Activated CD4-positive, CD25-positive, alpha-beta regulatory T cell treated with anti-CD3 and anti-CD28 coated beads, Interleukin-2, amount 50 U/mL, for 72 hours (primary cell): Measurements from ENCODE around the gene CYB5R4.
A peak's percentile ranks its signal among the peaks of the same experiment; 100 is the strongest.

Source experiments
- DNase-seq: peaks from one replicate; pipeline ENCODE4 v3.0.0; 2021

Gene CYB5R4

GRCh38 chr6:83859410-83860358 lies at the start of gene CYB5R4:
TSS of gene CYB5R4 (plus strand) at chr6:83859689. CDS start at chr6:83859783, 94 bp downstream.
- DNase-seq = peak; percentile 93

DNA sequence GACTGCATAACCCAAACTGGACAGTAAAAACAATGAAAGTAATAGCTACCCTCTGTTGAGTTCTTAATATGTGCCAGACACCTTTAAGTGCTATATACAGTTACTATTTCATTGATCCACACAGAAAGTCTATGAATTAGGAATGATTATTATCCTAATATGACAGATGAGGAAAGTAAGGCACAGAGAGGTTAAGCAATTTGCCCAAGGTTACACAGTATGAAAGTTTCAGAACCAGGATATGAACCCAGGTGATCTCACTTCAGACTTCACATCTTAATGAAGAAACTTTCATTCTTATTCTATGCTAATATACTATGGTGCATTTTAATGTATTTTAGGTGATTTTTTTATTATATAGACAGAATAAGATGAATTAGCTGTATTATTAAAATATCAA lies 46.9 kb upstream of the CYB5R4 start:
- DNase-seq = no peak

DNA sequence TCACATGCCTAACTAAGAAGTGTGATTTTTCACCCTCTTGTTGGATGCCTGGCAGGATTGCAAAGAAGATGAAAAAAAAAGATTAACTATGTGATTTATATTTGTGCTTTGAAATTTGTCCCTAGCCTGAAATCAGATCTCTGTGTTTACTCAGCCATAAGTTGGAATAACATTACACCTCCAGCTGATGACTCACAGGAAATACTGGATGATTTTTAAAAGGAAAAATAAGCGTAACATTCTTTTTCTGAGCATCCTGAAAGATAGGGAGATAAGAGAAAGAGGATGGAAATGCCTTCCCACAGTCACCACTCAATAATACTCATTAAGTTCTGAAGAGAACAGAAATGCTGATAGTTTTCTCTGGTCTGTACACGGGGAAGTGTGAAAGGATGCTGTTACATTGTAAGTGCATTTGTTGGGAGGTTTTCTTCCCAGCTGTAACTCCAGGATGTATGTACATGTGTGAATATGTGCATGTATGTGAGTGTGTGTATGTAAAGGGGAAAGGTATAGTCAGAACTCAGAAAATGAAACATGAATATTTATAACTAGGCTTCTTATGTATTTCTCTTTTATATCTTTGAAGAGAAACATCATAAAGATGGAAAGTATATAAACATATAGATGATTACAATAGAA lies 43.7 kb upstream of the CYB5R4 start:
- no peak for DNase-seq

- no peak for DNase-seq
Measured at GRCh38 chr6:83822629-83823169, 36.8 kb upstream of the CYB5R4 start.

DNA sequence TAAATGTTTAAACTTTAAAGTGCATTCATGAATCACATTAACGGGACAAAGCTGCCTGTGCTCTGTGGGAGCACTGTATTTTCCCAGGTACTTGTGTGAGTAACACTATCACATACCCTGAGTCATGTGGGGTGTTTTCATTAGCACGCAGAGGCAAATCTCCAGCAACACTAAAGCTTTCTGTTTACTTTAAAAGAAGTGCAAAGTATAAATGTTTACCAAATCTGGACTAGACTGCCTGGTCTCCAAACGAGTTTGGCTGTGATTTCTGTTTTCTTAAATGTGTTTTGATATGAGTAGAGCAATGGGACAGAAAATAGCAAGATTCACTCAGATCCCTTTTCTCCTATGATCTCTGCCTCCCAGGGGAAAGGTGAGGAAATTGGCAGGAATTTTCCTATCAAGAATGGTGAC lies 35.1 kb upstream of the CYB5R4 start:
- no peak for DNase-seq

GRCh38 chr6:83824831-83825230 lies 34.7 kb upstream of the CYB5R4 start:
- no peak for DNase-seq

- DNase-seq = no peak
Measured at GRCh38 chr6:83827050-83827449, 32.4 kb upstream of the CYB5R4 start.

DNA sequence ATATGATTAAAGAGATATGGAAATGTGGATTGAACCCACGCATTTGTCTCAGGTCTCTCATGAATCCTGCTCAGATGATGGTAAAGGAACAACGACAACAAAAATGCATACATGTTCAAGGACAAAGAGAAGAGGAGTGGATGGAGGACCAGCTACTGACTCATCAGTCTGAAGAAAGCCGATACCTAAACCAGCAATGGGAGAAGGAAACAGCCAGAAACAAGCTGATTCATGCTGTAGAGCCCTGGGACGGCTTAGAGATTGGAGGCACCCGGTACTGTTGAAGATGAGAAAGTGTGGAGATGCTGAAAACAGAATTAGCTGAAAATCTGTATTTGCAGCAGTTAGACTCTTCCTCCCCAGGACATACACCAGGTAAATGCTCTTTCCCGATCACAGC lies 20.8 kb upstream of the CYB5R4 start:
- no peak for DNase-seq

GRCh38 chr6:83844170-83844569 lies 15.3 kb upstream of the CYB5R4 start:
- DNase-seq = no peak

DNA sequence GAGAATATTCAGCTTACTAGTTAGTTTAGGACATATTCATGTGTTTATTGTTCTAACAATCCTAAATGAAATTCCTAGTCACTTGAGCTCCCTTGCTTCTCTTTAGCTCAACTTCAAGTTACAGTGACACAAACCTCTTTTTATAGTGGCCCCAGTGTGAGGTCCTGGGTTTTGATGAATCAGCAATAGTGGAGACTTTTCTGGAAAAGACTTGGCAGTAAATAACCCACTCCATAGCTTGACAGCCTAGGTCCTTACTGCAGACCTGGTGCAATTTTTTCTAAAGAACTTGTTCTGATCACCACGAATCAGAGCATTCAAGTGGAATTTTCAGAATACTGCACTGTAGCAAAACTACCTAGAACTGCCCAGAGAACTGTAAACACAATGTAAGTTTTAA lies 13.2 kb upstream of the CYB5R4 start:
- DNase-seq = no peak

DNA sequence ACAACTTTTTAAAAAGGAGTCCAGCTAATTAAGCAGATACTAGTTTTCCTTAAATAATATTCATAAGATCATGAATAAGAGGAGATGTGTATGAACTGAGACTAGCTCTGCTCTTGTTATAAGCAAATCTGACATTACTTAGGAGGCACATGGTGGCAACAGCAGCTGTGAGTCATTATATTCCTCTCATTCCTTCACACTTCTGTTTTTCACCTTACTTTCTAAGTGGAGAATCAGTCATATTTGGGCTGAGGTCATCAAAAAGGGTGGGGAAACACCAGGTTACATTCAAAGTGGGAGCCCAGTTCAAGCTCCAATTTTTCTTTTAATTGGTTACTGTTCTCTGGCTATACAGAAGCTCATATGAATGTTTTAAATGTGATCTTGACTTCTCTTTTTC lies 12.3 kb upstream of the CYB5R4 start:
- no peak for DNase-seq

DNA sequence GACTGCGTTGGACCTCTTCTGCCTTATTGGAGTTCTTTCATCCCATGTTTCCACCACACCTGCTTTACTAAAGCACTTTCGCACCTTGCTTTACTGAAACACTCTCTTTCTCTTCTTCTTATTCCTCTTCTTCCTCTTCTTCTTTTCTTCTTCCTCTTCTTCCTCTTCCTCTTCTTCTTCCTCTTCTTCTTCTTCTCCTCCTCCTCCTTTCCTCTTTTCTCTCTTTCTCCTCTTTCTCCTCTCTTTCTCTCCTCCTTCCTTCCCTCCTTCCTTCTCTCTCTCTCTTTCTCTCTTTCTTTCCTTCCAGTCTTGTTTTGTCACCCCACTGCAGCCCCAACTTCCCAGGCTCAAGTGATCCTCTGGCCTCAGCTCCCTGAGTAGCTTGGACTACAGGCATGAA lies 10.4 kb upstream of the CYB5R4 start:
- no peak for DNase-seq

DNA sequence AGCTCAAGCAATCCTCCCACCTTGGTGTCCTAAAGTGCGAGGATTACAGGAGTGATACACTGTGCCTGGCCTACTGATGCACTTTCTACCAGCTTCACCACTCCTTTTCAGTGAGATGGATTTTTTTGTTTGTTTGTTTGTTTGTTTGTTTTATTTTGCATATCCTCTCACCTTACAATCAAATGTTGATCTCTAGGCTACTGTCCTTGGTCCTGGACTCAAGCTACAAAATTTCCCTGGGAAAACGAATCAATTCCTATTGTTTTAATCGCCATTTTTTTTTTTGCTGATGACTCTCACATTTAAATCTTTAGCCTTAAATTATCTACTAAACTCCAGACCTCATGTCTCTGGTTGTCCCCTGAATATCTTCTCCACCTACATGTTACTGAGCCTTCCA lies 9.9 kb upstream of the CYB5R4 start:
- no peak for DNase-seq

DNA sequence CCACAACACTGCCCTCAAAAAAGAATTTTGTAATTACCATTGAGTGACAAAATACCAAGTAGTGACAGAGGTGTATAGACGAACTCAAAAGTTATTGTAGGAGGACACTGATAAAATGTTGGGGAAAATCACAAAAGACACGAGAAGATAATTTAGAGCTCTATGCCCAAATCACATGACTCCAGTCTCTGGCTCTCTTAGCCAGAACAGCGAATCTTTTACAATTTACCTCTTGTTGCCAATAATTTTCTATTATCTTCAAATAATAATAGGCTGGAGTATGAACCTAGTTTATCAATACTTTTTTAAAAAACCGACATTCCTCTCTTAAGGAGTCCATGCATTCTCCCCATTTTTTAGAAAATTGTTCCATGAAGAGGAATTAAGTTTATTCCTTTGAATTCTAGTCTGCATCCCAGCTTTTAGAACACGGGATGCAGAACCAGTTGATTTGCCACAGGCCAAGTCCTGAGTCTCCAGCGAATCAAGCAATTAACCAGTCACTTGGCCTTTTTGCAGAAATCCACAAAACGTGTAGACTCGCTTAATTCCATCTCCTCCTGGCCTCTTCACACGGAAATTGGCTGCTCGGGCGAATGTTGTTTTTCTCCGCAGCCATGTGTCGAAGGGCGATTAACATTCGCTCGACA lies 6.8 kb upstream of the CYB5R4 start:
- no peak for DNase-seq

- DNase-seq = peak; percentile 33
Measured at GRCh38 chr6:83853178-83854000, 6.1 kb upstream of the CYB5R4 start, which contains the start of gene RIPPLY2. TSS of gene RIPPLY2 (plus strand) at chr6:83853360. CDS start at chr6:83853417, 57 bp downstream.

DNA sequence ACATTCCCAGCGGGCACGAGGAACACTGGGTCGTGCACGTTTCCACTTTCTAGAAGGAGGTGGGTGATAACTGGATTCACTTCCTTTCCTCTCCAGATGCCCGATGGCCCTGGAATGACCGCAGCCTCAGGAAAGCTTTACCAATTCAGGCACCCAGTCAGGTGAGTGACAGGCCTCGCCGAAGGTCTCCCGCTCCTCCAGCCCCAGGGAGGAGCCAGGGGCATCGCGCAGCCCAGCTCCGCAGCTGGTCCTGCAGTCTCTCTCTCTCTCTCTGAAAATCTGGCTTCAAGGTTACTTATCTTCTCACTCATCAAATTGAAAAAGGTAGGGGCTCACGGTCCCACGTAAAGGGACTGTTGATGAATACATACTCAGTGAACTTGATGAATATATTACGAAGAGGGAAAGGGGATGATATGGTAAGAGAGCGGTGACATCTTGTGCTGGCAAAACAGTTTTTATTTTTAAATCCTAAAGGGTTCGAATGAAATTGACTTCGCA lies 5.4 kb upstream of the CYB5R4 start:
- DNase-seq = no peak

DNA sequence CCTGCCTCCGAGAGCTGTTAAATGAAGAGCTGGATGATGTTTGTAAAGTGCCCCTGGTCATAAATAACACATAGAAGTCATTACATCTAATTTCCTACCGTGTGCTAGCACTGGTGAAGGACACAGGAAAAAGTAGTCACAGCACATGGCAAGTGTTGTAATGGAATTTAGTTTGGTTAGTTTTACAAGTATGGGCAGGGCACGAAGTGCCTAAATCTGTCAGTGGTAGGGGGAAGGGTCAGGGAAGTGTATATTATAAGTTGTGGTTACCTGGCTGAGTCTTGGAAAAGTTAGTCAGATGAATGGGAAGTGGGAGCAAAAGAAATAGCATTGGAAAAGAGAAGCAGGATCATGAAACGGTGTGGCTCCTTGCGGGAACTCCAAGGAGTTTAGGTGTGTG lies 4.7 kb upstream of the CYB5R4 start:
- DNase-seq = no peak

GRCh38 chr6:83860359-83860755 lies 868 bp downstream of the CYB5R4 start:
- no peak for DNase-seq

GRCh38 chr6:83860782-83861495 lies 1.4 kb downstream of the CYB5R4 start:
- DNase-seq = no peak

GRCh38 chr6:83862776-83863471 lies 3.4 kb downstream of the CYB5R4 start:
- no peak for DNase-seq

GRCh38 chr6:83867043-83867442 lies 7.6 kb downstream of the CYB5R4 start:
- DNase-seq = no peak
